HG02981 (cell line): ENCODE measurements around the gene NRAP.

Experiments used
- ATAC-seq: cut with Tn5 transposase; IDR thresholded peaks from one replicate; pipeline ENCODE4 v1.9.1; 2021; ENCODE audit warnings: mild to moderate bottlenecking, moderate library complexity; ENCODE audit not compliant: unreplicated experiment

NRAP gene

GRCh38 chr10:113610631-113611601 is 52.9 kb downstream of the NRAP start:
- no peak for ATAC-seq

GRCh38 chr10:113609704-113610108 is 54.1 kb downstream of the NRAP start:
- no peak for ATAC-seq

DNA sequence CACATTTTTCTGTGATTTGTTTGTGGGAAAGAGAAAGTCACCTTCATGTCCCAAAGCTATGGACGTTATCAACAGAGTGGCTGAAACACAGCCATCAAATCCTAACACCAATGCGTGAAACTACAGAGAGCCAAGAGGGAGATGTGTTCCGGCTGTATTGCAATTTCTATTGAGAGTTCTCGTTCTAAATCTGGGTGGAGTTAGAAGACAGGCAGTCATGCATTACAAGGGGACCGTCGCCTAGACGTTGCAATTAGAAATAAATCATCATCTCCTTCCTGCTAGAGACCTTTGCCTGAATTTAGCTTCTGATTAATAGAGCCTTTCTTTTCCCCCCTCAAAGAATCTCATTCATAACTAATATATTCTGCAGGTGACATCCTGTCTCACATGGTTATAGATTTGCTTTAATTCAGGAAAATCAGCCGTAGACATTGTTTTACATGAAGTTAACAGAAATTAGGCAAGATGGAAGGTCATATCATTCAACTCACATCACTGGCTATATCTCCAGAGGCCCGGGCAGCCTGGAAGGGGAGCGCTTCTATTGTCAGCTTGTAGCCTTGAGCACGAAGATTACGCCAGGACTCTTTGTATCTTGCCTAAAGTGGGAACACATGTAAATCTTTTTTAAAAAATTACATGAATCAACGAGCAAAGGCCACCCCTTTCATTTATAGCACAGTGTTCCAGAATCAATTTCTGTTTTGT is 58.4 kb downstream of the NRAP start:
- no peak for ATAC-seq

- no peak for ATAC-seq
Observed at GRCh38 chr10:113604572-113604971, 59.3 kb downstream of the NRAP start.

GRCh38 chr10:113603057-113603777 is 60.6 kb downstream of the NRAP start:
- ATAC-seq, result no peak

DNA sequence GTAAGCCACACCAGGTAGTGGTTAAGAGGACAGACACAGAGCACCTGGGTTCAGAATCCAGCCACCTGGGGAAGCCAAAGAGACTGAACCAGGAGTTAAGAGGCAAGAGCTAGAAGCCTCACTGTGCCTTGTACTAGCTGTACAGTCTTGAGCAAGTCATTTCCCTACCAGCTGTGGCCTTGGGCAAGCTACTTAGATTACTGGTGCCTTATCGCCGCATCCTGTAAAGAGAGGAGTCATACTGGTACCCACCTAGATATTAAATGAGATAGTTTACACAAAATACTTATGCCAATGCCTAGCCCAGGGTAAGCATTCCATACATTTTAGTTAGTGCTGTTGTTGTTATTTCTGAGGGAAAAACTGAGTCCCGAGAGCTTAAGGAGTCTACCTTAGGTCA is 63.3 kb downstream of the NRAP start:
- no peak for ATAC-seq

DNA sequence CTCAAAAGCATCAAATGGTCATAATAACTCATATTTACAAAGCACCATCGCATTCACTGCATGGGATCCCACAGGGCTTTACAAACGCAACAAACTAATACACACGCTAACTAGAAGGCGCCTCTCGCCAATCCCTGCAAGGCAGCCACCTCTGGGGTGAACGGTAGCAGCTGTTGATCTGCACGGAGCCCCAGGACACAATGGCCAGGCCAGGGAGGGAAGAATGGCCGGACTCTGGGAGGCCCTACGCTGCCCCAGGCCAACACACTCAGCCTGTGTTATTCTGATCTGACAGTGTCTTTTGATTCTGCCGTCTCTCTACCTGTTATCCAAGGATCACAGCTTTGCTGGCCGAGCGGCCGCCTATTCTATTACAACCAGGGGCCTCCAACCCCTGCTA is 69.2 kb downstream of the NRAP start:
- no peak for ATAC-seq

- no peak for ATAC-seq
Observed at GRCh38 chr10:113592380-113592779, 71.5 kb downstream of the NRAP start.

- ATAC-seq, result no peak
Observed at GRCh38 chr10:113590581-113590980, 73.3 kb downstream of the NRAP start.

DNA sequence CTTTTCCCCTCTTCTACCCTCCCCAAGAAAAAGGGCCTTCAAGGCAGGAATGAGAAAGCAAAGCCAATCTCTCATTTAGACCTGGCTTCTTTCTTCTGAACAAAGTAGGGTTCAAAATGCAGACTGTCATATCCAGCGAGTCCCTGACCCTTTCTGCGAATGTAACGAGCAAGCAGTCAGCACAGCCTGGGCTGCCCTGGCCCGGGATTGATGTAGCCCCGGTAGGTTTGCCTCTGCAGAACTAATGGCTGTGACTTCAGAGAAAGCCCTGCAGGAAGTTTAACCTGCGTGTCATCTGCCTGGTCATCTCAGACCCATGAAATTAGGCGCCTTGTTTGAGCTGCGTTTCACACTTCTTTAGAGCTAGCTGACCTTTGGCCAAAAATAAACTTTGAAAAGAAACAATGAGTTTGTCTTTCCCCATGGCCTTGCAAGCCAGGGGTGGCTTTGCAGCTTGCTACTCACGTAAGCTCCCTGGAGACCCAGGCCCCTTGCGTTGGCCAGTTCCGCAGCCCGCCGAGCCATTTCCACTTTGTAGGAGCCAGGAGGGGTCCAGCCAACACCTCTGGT is 74.6 kb downstream of the NRAP start:
- ATAC-seq, result no peak

GRCh38 chr10:113585949-113586348 is 77.9 kb downstream of the NRAP start:
- no peak for ATAC-seq

- ATAC-seq, result no peak
Observed at GRCh38 chr10:113583571-113583970, 80.3 kb downstream of the NRAP start.

DNA sequence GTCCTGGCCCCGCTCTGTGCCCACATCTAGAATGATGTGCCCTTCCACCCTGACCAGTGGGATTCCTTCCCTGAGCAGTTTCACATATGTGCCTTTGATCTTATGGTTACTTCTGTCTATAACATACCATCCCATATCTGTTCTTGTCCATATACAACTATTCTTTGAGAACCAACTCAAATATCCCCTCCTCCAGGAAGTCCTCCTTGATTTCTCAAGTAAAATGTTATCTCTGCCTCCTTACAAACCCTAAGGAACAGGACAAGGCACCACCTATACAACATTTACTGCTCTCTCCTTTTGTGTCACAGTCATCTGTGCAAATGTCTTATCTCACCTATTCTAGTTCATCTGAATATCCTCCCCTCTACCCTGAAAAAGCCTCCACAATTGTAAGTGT is 82.7 kb downstream of the NRAP start:
- no peak for ATAC-seq

DNA sequence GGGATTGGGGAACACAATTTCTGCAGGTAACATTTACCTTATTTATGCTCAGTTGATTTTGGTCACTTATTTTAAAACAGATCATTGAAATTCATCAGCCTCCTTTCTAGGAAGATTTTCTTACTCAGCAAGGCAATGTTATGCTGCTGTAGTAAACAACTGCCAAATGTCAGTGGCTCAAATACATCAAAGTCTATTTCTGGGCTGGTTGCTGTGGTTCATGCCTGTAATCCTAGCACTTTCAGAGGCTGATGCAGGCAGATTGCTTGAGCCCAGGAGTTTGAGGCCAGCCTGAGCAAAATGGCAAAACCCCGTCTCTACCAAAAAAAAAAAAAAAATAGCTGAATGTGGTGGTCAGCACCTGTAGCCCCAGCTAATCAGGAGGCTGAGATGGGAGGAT is 85.1 kb downstream of the NRAP start:
- ATAC-seq, result no peak

DNA sequence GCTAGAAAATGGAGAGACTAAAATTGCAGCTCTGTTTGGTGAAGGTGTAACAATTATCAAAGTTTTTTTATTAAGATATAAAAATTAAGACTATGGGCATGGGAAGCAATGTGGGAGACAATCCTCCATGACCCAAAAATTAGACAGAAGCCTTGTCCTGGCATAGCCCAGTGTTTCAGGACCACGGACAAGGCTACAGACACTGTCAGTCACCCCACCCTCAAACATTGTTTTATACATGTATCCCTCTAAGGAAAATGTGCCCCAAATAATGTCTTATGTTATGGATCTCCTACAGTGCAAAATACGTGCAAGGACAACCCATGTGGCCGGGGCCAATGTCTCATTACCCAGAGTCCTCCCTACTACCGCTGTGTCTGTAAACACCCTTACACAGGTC is 87.0 kb downstream of the NRAP start:
- ATAC-seq, result no peak

GRCh38 chr10:113573368-113573767 is 90.5 kb downstream of the NRAP start:
- no peak for ATAC-seq

- ATAC-seq, result no peak
Observed at GRCh38 chr10:113572520-113573290, 91.1 kb downstream of the NRAP start.

DNA sequence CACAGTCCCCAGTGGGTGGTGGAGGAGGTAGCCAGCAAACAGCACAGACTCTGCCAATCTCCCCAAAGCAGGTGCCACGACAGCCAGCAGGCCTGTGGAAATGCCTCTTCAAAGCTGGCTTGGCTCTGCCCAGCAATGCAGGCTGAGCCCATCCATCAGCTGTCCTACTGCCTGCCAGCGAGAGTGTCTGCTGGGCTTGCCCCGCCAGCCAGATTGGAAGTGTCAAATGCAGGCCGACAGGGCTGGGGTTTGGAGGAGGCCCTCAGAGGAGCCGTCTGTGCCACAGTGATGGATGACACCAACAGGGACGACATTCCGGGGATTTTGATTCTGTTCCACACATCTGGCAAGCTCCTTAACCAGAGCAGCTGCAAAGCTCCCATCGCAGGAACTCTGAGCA is 94.3 kb downstream of the NRAP start:
- ATAC-seq, result no peak

GRCh38 chr10:113566888-113567287 is 97.0 kb downstream of the NRAP start:
- no peak for ATAC-seq

GRCh38 chr10:113565364-113565763 is 98.5 kb downstream of the NRAP start:
- no peak for ATAC-seq
